ENCODE measurements around the gene CYLD.

The CYLD gene

DNA sequence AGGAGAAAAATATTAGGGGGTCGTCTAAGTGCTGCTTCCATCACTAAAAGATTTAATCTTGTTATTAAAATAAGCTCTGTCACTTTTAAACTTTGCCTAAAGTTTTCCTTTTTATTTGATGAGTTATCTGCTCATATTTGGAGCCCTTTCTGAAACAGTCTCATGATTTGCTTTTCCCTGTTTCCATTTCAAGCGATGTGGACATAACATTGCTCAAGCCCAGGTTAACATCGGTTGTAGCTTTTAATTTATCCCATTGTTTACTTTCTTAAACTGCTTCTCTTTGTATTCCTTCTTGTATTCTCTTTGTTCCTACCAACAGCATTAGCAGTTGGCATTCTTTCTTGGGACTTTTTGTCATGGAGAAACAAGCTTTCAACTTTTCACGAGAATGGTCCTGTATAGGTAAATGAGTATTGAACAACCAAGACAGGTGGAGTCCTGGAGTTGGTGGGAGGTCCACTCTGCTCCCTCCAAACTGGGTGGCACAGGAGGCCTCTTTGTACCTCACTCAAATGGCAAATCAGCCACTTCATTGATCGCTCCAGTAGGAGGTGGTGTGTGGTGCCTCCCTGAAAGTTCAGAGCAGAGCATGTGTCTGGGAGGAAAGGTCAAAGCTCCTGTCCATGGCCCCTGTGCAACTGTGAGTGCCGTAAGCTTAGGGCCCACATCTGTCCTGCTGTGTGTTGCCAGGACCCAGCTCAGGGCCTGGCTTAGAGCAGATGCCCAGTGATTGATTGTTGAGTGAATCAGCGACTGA, 107.0 kb downstream of the CYLD start:
- DNase-seq: no peak

All from bone marrow (tissue), 2 donors.